Right atrium auricular region (tissue), 2 donors: ENCODE measurements around the gene GASK1A. TPM values are rescaled to one million over a fixed set of nuclear protein-coding genes. Genes with fewer than 3 reads are reported as not detected.

ENCODE experiments used
- DNase-seq: peaks from one replicate; pipeline ENCODE4 v3.0.0-alpha.2; 2019; ENCODE audit warnings: low spot score
- H3K27ac ChIP-seq, 2 donors: fragments of 200-600 bp; sonication (generic); 1 replicate in 1 of 2; 2 replicates in 1 of 2; pipeline ENCODE4 v1.5.1; 2016 to 2019
- H3K27me3 ChIP-seq, 2 donors: fragments of 200-600 bp; sonication (generic); one replicate each; pipeline versions ENCODE4 v1.5.1 to v1.6.0; 2017 to 2019
- H3K36me3 ChIP-seq: fragments of 200-600 bp; sonication (generic); one replicate; pipeline ENCODE4 v1.5.1; 2016
- H3K4me1 ChIP-seq, 2 donors: fragments of 200-600 bp; sonication (generic); one replicate each; pipeline versions ENCODE4 v1.5.1 to v1.6.0; 2017 to 2019
- H3K4me3 ChIP-seq, 2 donors: fragments of 200-600 bp; sonication (generic); 1 replicate in 1 of 2; 2 replicates in 1 of 2; pipeline ENCODE4 v1.5.1; 2017 to 2019; ENCODE audit warnings: mild to moderate bottlenecking in 1 of 2, moderate library complexity in 1 of 2
- H3K9me3 ChIP-seq, 2 donors: fragments of 200-600 bp; sonication (generic); one replicate each; pipeline ENCODE4 v1.5.1; 2019
- total RNA-seq, 2 donors: library from RNA; depleted of rRNA; stranded (reverse); fragments of >200 nt; gene quantifications; one replicate each; pipeline ENCODE4 v1.1.0, GENCODE V29; 2016
- TF ChIP-seq, protein P1 (sequence below), 2 donors: fragments of 200-600 bp; sonication (generic); IDR thresholded peaks; one replicate each; pipeline ENCODE4 v1.5.1; 2019; ENCODE audit warnings: antibody characterized with exemption in 2 of 2

Gene GASK1A
- total RNA-seq, 2 donors from 2014 or later = 1.5 to 2.1 TPM

DNA sequence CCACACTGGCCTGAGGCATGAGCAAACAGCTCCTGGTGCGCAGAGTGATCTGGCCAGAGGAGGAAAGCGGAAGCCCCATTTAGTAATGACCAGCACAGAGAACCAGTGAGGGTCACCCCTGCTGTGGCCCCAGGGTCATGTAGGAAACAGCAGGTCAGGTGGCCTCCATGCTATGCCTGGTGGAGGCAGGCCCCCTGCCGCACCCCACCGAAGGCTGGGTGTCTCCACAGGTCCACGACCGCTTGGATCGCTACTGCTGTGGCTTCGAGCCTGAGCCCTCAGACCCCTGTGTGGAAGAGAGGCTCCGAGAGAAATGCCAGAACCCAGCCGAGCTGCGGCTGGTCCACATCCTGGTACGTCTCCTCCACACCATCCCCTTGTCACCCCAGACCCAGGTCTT lies 74.2 kb downstream of the GASK1A start:
- DNase-seq = peak; percentile 11
- H3K4me3 ChIP-seq = no peak overlapping the region
- no peaks in the 10 kb centered on the region for H3K36me3 ChIP-seq
- TF ChIP-seq, protein P1, sequence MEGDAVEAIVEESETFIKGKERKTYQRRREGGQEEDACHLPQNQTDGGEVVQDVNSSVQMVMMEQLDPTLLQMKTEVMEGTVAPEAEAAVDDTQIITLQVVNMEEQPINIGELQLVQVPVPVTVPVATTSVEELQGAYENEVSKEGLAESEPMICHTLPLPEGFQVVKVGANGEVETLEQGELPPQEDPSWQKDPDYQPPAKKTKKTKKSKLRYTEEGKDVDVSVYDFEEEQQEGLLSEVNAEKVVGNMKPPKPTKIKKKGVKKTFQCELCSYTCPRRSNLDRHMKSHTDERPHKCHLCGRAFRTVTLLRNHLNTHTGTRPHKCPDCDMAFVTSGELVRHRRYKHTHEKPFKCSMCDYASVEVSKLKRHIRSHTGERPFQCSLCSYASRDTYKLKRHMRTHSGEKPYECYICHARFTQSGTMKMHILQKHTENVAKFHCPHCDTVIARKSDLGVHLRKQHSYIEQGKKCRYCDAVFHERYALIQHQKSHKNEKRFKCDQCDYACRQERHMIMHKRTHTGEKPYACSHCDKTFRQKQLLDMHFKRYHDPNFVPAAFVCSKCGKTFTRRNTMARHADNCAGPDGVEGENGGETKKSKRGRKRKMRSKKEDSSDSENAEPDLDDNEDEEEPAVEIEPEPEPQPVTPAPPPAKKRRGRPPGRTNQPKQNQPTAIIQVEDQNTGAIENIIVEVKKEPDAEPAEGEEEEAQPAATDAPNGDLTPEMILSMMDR (IDR thresholded peaks at IDR 0.05) = no peak
- H3K27ac ChIP-seq = no peak overlapping the region
- peaks cover 0 to 27% of the 10 kb centered on the region in 2 donors for H3K9me3 ChIP-seq
- H3K4me1 ChIP-seq = no peaks in the 10 kb centered on the region
- H3K27me3 ChIP-seq = no peaks in the 10 kb centered on the region

DNA sequence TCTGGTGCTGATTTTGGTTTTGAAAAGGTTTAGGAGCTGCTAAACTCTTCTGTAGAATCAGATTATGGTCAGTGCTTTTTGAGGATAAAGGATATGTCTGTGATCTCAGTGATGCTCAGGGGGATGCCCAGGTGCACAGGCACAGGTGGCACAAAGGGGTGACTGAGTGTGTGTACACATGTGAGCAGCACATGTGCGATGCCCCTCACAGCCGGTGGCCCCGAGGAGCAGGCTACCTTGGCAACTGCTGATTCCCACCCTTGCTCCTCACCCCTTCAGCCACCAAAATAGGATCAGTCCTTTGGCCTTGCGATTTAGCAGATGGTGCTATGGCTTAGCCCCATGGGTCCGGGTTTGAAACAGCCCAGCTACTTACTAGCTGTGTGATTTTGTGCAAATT lies 75.6 kb downstream of the GASK1A start:
- TF ChIP-seq, protein P1 (IDR thresholded peaks at IDR 0.05) = no peak

DNA sequence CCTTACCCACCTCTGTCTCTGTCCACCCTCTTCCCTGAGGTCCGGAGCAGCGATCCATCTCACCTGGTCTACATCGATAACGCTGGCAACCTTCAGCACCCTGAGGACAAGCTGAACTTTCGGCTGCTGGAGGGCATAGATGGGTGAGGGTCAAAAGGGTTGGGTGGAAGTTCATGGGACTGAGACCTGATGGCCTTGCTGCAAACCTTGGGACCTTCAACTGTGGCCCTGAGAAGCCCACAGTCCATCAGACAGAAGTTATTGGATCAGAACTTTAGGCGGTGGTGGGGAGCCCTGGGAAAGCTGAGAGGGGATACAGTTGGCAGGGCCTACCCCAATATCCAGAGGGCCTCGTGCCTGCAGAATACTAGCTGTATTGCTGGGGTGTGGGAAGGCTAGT lies 76.3 kb downstream of the GASK1A start:
- Histone ChIP-seq H3K27me3 (no peaks in the 10 kb centered on the region), H3K4me3 (no peak overlapping the region), H3K36me3 (no peaks in the 10 kb centered on the region), H3K27ac (no peak overlapping the region), H3K9me3 (peaks cover 0 to 27% of the 10 kb centered on the region in 2 donors), H3K4me1 (no peaks in the 10 kb centered on the region)
- peak; percentile 26 for DNase-seq
- TF ChIP-seq, protein P1 (IDR thresholded peaks at IDR 0.05) = no peak

More for the DNA sequence above, 75.6 kb downstream of the GASK1A start:
- Histone ChIP-seq H3K4me3 (no peak overlapping the region), H3K27me3 (no peaks in the 10 kb centered on the region), H3K4me1 (no peaks in the 10 kb centered on the region), H3K27ac (no peak overlapping the region), H3K36me3 (no peaks in the 10 kb centered on the region), H3K9me3 (peaks cover 0 to 29% of the 10 kb centered on the region in 2 donors)
- peak; percentile 18 for DNase-seq

DNA sequence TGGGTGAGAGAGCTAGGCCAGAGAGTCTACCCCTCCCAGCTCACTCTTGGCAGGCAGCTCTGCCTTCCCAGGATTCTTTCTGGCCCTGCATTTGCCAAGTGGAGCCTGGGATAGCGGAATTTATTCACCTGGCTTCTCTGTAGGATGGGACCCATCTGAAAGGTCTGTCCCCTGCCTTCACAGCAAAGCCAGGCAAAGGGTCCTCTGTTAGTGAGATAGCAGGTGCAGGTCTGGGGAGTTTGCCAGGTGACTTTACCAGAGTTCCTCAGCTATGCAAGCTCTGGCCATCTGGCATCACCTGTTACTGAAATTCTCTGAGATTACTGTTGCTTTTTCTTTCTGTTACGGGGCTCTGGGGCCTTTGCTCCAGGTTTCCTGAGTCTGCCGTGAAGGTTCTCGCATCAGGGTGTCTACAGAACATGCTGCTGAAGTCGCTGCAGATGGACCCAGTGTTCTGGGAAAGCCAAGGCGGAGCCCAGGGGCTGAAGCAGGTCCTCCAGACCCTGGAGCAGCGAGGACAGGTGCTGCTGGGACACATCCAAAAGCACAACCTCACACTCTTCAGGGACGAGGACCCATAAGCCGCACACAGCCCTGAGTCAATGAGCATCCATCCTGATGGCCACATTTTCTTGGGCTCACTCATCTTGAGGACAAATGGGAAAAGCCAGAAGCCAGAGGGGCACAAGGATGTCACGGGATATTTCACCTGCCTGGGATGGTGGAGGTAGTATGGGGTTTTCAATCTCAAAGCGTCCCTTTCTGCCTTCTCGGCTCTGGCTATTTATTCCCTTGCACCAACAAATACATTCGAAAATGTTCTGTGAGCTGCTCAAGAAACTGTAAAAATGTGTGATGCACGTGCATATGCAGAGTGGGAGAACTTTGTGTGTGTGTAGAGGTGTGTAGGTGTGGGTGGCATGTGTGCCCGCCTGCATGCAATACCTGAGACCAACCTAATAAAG lies 77.0 kb downstream of the GASK1A start:
- Histone ChIP-seq H3K4me1 (no peaks in the 10 kb centered on the region), H3K9me3 (peaks cover 0 to 21% of the 10 kb centered on the region in 2 donors), H3K27me3 (no peaks in the 10 kb centered on the region), H3K36me3 (no peaks in the 10 kb centered on the region), H3K27ac (no peak overlapping the region), H3K4me3 (no peak overlapping the region)
- TF ChIP-seq, protein P1 (IDR thresholded peaks at IDR 0.05) = no peak
- peak; percentile 32 for DNase-seq

DNA sequence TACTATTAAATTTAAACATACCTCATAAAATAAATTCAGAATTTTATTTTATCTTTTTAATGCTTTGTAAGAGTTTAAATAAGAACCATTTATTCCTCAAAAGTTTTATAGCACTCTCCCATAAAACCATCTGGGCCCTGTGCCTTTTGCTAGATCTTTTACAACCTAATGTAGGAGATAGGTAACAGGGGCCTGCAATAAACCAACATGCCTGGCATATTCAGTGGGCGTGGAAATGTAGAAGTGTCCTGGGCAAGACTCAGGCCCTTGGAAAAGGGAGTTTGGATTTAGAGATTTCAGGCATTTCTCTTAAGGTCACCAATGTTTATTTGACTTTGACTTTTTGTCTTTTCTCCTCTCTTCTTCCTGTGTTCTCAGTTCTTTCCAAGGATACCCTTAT lies 80.3 kb downstream of the GASK1A start:
- no peak for DNase-seq
- Histone ChIP-seq H3K36me3 (no peaks in the 10 kb centered on the region), H3K27me3 (no peaks in the 10 kb centered on the region), H3K4me3 (no peak overlapping the region), H3K4me1 (no peaks in the 10 kb centered on the region), H3K9me3 (peaks cover 0 to 14% of the 10 kb centered on the region in 2 donors), H3K27ac (no peak overlapping the region)
- TF ChIP-seq, protein P1 (IDR thresholded peaks at IDR 0.05) = no peak
